Endothelial cell of umbilical vein (primary cell): ENCODE data around the gene LONP1. TPM values are rescaled to one million over a fixed set of nuclear protein-coding genes. Genes with fewer than 3 reads are reported as not detected.

Experiments
- BruUV-seq: library from RNA; stranded (reverse); fragments of 400-500 nt; replicated peaks from 2 replicates; lab custom pipeline; 2021; lab: Mats Ljungman, UMichigan
- CTCF ChIA-PET: fragments of 300-600, 350-600 bp; sonication (Branson Sonifier 250); formaldehyde crosslinking; loops from one replicate; lab custom pipeline; 2021; ENCODE audit warnings: antibody characterized with exemption, inconsistent platforms; lab: Charles Lee
- POLR2A ChIA-PET: fragments of 300-600, 350-600 bp; sonication (Branson Sonifier 250); formaldehyde crosslinking; loops from one replicate; lab custom pipeline; 2021; ENCODE audit warnings: antibody characterized with exemption, inconsistent platforms; lab: Charles Lee
- DNase-seq: peaks from one replicate; pipeline ENCODE4 v3.0.0-alpha.2; 2011; ENCODE audit warnings: low read depth, low spot score
- FAIRE-seq: peaks from 2 replicates; lab custom pipeline; 2011; peaks lifted over from hg19 to GRCh38; lab: Jason Lieb, UNC
- H2AFZ ChIP-seq: 2 replicates; pipeline ENCODE4 v1.6.0; 2012; ENCODE audit warnings: low read depth, low read length, control low read depth, inconsistent platforms
- H3K27ac ChIP-seq: 2 replicates; pipeline ENCODE4 v1.5.1; 2011; ENCODE audit warnings: low read depth, mild to moderate bottlenecking, control low read depth, low read length, moderate library complexity; ENCODE audit not compliant: insufficient read depth
- H3K27me3 ChIP-seq, 2 experiments: 2 replicates each; pipeline versions ENCODE4 v1.6.0 to v1.6.1; 2011; ENCODE audit warnings: low read length in 2 of 2, mixed read lengths in 1 of 2; ENCODE audit not compliant: control insufficient read depth in 2 of 2, insufficient read depth in 2 of 2
- H3K36me3 ChIP-seq, 2 experiments: 2 replicates in 1 of 2; 3 replicates in 1 of 2; pipeline ENCODE4 v1.5.1; 2011; ENCODE audit warnings: low read length in 2 of 2, mild to moderate bottlenecking in 1 of 2, moderate library complexity in 1 of 2; ENCODE audit not compliant: control insufficient read depth in 2 of 2, insufficient read depth in 2 of 2; ENCODE audit errors: extremely low read depth in 1 of 2
- H3K4me1 ChIP-seq: 3 replicates; pipeline ENCODE4 v1.5.1; 2011; ENCODE audit warnings: mild to moderate bottlenecking, low read length; ENCODE audit not compliant: control insufficient read depth, insufficient read depth; ENCODE audit errors: extremely low read depth
- H3K4me2 ChIP-seq: 2 replicates; pipeline ENCODE4 v1.6.1; 2011; ENCODE audit warnings: low read length, control low read depth, mixed read lengths; ENCODE audit not compliant: insufficient read depth
- H3K4me3 ChIP-seq, 3 experiments: fragments of 200-600 bp in 1 of 3; sonication (generic), shearing (Covaris generic) in 1 of 3; replicated peaks in 1 of 3; 2 replicates each; pipeline ENCODE4 v1.5.1; 2011 to 2016; ENCODE audit warnings: control low read depth in 3 of 3, low read length in 3 of 3, mild to moderate bottlenecking in 2 of 3, inconsistent platforms in 1 of 3, low read depth in 1 of 3, moderate library complexity in 1 of 3; ENCODE audit not compliant: insufficient read depth in 1 of 3
- H3K79me2 ChIP-seq: 2 replicates; pipeline ENCODE4 v1.6.0; 2012; ENCODE audit warnings: low read length, inconsistent platforms; ENCODE audit not compliant: control insufficient read depth, insufficient read depth
- H3K9ac ChIP-seq: replicated peaks from 2 replicates; pipeline ENCODE3; 2011; ENCODE audit warnings: low read length, control low read depth; ENCODE audit not compliant: insufficient read depth; ENCODE audit errors: extremely low read depth
- H3K9me1 ChIP-seq: replicated peaks from 3 replicates; pipeline ENCODE4 v1.6.0; 2011; ENCODE audit warnings: mild to moderate bottlenecking, low read length; ENCODE audit not compliant: control insufficient read depth, insufficient read depth; ENCODE audit errors: extremely low read depth
- H3K9me3 ChIP-seq: replicated peaks from 2 replicates; pipeline ENCODE4 v1.5.1; 2012; ENCODE audit warnings: low read length, inconsistent platforms; ENCODE audit not compliant: control insufficient read depth, insufficient read depth
- H4K20me1 ChIP-seq: replicated peaks from 2 replicates; pipeline ENCODE3; 2011; ENCODE audit warnings: mild to moderate bottlenecking, low read length; ENCODE audit not compliant: control insufficient read depth, insufficient read depth; ENCODE audit errors: extremely low read depth
- CTCF ChIP-seq, 2 donors: IDR thresholded peaks; 1 replicate in 1 of 2; 2 replicates in 1 of 2; pipeline ENCODE4 v1.5.1; 2011; ENCODE audit warnings: low read length in 2 of 2, mild to moderate bottlenecking in 2 of 2, moderate library complexity in 2 of 2, control low read depth in 1 of 2, inconsistent platforms in 1 of 2, low read depth in 1 of 2; ENCODE audit not compliant: insufficient read depth in 1 of 2; ENCODE audit errors: extremely low read depth in 1 of 2
- EZH2 ChIP-seq: IDR thresholded peaks from 2 replicates; pipeline ENCODE4 v1.6.1; 2012; ENCODE audit warnings: borderline replicate concordance, low read depth, mild to moderate bottlenecking, moderate library complexity, low read length, inconsistent platforms; ENCODE audit not compliant: severe bottlenecking
- FOS ChIP-seq: IDR thresholded peaks from 2 replicates; pipeline ENCODE4 v1.6.1; 2011; ENCODE audit warnings: mild to moderate bottlenecking, low read length, moderate library complexity, borderline replicate concordance; ENCODE audit not compliant: insufficient read depth
- GATA2 ChIP-seq: IDR thresholded peaks from 2 replicates; pipeline ENCODE4 v1.7.0; 2011; ENCODE audit warnings: low read depth, mild to moderate bottlenecking, moderate library complexity, mixed read lengths, low read length; ENCODE audit not compliant: insufficient read length, insufficient read depth
- JUN ChIP-seq: IDR thresholded peaks from 2 replicates; pipeline ENCODE4 v1.6.1; 2011; ENCODE audit warnings: borderline replicate concordance, low read depth; ENCODE audit not compliant: insufficient read length, insufficient read depth
- MAX ChIP-seq: IDR thresholded peaks from 2 replicates; pipeline ENCODE4 v1.6.1; 2011; ENCODE audit not compliant: insufficient read depth, insufficient read length
- MYC ChIP-seq: IDR thresholded peaks from one replicate; pipeline ENCODE4 v1.6.1; 2011; ENCODE audit warnings: mild to moderate bottlenecking, low read depth, low read length
- POLR2A ChIP-seq: IDR thresholded peaks from 2 replicates; pipeline ENCODE4 v1.6.1; 2012; ENCODE audit warnings: low read depth, mild to moderate bottlenecking, control low read depth, low read length
- POLR2AphosphoS5 ChIP-seq: IDR thresholded peaks from 2 replicates; pipeline ENCODE4 v1.6.1; 2012; ENCODE audit warnings: low read depth, mild to moderate bottlenecking, control low read depth, low read length, moderate library complexity; ENCODE audit not compliant: insufficient read depth
- dilution Hi-C: fragments of 300-500 bp; cut with MboI; formaldehyde crosslinking; loops from one replicate; pipeline ENCODE4 v1.15.0; 2019; ENCODE audit warnings: low sequenced_read_pairs; ENCODE audit not compliant: extremely low pct_ligation_motif_present
- intact Hi-C: fragments of 100-400 bp; cut with micrococcal nuclease; formaldehyde crosslinking; loops from one replicate; pipeline ENCODE4 v1.10.0; 2022
- polyA plus RNA-seq, 4 experiments: library from polyadenylated mRNA; depleted of rRNA in 3 of 4; stranded (reverse) in 3 of 4; unstranded in 1 of 4; fragments of >200 nt; gene quantifications; 2 replicates each; pipeline versions ENCODE4 v1.2.1 to v1.2.3, GENCODE V29; 2011 to 2012; ENCODE audit warnings: missing spikeins in 1 of 4
- total RNA-seq: library from RNA; stranded (reverse); gene quantifications from 2 replicates; pipeline ENCODE4 v1.2.3, GENCODE V29; 2021

Gene LONP1
- total and polyA plus RNA-seq, 2 donors (not counting 3 experiments of a cell fraction or from before 2014, with no cell fraction given): 70.0 to 95.7 TPM

GRCh38 chr19:5727453-5728050, 7.6 kb upstream of the LONP1 start:
- H3K36me3 ChIP-seq: no peaks in the 10 kb centered on the region
- H3K4me1 ChIP-seq: no peaks in the 10 kb centered on the region
- no peak overlapping the region for H3K27ac ChIP-seq
- H3K9ac ChIP-seq: no peak overlapping the region
- no peaks in the 10 kb centered on the region for H4K20me1 ChIP-seq
- no peak overlapping the region for H3K4me2 ChIP-seq
- POLR2A ChIA-PET: no interaction called here
- H3K79me2 ChIP-seq: no peaks in the 10 kb centered on the region
- no peak for DNase-seq
- no peak for FAIRE-seq
- dilution Hi-C loops (no loop called here), intact Hi-C loops (no loop called here)
- no peak overlapping the region for H3K4me3 ChIP-seq
- TF ChIP-seq POLR2A (no peak), GATA2 (no peak), MAX (no peak), EZH2 (no peak), MYC (no peak), JUN (no peak), CTCF (IDR thresholded peaks at IDR 0.05; ENCODE audit: extremely low read depth in 1 of 2, insufficient read depth in 1 of 2, low read depth in 1 of 2, low read length in 2 of 2) (no peak), POLR2AphosphoS5 (no peak), FOS (no peak)
- CTCF ChIA-PET: interaction anchor here (1.2 kb wide), 1 partner anchor 28 kb away, joined by 3 read pairs; no protein-coding TSS in a partner anchor
- no peaks in the 10 kb centered on the region for H3K9me3 ChIP-seq
- H2AFZ ChIP-seq: no peak overlapping the region
- H3K27me3 ChIP-seq: no peaks in the 10 kb centered on the region
- H3K9me1 ChIP-seq: no peaks in the 10 kb centered on the region
- no TSS peak for BruUV-seq
